ENCODE results near the gene CCNQ. TPM values are rescaled to one million over a fixed set of nuclear protein-coding genes. Genes with fewer than 3 reads are reported as not detected.

Gene CCNQ
- polyA plus RNA-seq, 1 donor (not counting 4 experiments of a cell fraction or from before 2014, with no cell fraction given): 31.1 TPM

DNA sequence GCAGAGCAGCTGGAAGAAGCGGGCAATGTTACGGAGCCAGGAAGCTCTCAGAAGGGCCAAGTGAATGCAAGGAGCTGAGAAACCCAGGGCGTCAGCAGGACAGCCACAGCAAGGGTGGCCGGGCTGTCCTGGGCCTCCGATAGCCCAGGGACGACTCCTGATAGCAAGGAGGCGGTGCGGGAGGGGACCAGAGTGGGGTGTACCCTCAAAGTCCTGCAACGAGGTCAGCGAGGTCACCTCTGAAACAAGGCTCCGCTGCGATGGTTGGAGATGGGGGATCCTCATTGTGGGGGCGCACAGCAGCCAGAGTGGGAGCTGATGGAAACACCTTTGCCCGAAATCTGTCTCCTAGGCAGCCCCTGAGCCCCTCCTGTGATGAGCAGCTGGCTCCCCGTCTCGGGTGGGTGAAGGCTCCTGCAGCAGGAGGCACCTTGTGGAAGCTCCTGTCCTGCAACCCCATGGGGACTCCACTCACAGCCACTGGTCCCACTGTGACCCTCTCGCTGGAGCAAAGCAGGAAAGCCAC, 4.3 kb upstream of the CCNQ start:
- DNase-seq (ENCODE audit: low read depth, low spot score) (no peak), FAIRE-seq (no peak)
- no peak for TF ChIP-seq EZH2 (IDR thresholded peaks at IDR 0.05; ENCODE audit: low read length)
- TF ChIP-seq, protein P1, sequence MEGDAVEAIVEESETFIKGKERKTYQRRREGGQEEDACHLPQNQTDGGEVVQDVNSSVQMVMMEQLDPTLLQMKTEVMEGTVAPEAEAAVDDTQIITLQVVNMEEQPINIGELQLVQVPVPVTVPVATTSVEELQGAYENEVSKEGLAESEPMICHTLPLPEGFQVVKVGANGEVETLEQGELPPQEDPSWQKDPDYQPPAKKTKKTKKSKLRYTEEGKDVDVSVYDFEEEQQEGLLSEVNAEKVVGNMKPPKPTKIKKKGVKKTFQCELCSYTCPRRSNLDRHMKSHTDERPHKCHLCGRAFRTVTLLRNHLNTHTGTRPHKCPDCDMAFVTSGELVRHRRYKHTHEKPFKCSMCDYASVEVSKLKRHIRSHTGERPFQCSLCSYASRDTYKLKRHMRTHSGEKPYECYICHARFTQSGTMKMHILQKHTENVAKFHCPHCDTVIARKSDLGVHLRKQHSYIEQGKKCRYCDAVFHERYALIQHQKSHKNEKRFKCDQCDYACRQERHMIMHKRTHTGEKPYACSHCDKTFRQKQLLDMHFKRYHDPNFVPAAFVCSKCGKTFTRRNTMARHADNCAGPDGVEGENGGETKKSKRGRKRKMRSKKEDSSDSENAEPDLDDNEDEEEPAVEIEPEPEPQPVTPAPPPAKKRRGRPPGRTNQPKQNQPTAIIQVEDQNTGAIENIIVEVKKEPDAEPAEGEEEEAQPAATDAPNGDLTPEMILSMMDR (optimal IDR thresholded peaks at IDR 0.05 in 1 of 3, IDR thresholded peaks at IDR 0.05 in 1 of 3, conservative IDR thresholded peaks at IDR 0.05 in 1 of 3; ENCODE audit: extremely low read depth in 1 of 3, insufficient read depth in 2 of 3, low read length in 3 of 3): no peak
- no peaks in the 10 kb centered on the region for H3K36me3 ChIP-seq (ENCODE audit: control insufficient read depth in 2 of 2, extremely low read depth in 1 of 2, insufficient read depth in 2 of 2, low read length in 2 of 2)
- H3K4me1 ChIP-seq (ENCODE audit: control insufficient read depth, extremely low read depth, insufficient read depth, low read length): peaks cover 12% of the 10 kb centered on the region
- no peaks in the 10 kb centered on the region for H3K9me3 ChIP-seq (ENCODE audit: control insufficient read depth, low read depth, low read length)
- no peaks in the 10 kb centered on the region for H3K27me3 ChIP-seq (ENCODE audit: control insufficient read depth, extremely low read depth, insufficient read depth, low read length)
- H3K4me2 ChIP-seq (ENCODE audit: control insufficient read depth, extremely low read depth, insufficient read depth, low read depth, low read length): no peak overlapping the region
- no peak overlapping the region for H3K4me3 ChIP-seq (ENCODE audit: control insufficient read depth in 2 of 3, extremely low read depth in 1 of 3, insufficient read depth in 2 of 3, low read depth in 1 of 3, low read length in 3 of 3)
- no peak overlapping the region for H2AFZ ChIP-seq (ENCODE audit: control insufficient read depth, low read length)
- H4K20me1 ChIP-seq (ENCODE audit: control insufficient read depth, extremely low read depth, insufficient read depth, low read length): no peaks in the 10 kb centered on the region
- no peak overlapping the region for H3K9ac ChIP-seq (ENCODE audit: control insufficient read depth, extremely low read depth, insufficient read depth, low read length)
- peaks cover 3% of the 10 kb centered on the region for H3K79me2 ChIP-seq (ENCODE audit: control insufficient read depth, insufficient read depth, low read length)
- no peak overlapping the region for H3K27ac ChIP-seq (ENCODE audit: control insufficient read depth, insufficient read depth, low read length)
- dilution Hi-C loops (cut with MboI; ENCODE audit: extremely low pct_ligation_motif_present, low sequenced_read_pairs): no loop called here
- no peaks in the 10 kb centered on the region for H3K9me1 ChIP-seq (ENCODE audit: control insufficient read depth, extremely low read depth, insufficient read depth, low read length)

DNA sequence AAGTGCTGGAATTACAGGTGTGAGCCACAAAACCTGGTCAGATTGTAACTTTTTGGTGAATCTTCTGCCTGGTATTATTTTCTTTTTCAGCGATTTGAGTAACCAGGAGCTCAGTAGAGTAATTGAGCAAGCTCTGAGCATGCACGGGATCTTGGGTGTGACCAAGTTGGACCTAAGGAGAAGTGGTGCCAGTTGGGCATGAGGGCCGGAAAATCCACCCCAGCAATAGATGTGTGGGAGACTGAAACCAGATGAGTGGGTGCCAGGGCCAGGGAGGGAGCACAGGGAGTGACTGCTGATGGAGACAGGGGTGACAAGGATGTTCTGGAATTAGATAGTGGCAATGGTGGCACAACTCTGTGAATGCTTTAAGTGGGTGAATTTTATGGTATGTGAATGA, 3.7 kb upstream of the CCNQ start:
- no peak for DNase-seq (ENCODE audit: low read depth, low spot score)
- H3K36me3 ChIP-seq (ENCODE audit: control insufficient read depth in 2 of 2, extremely low read depth in 1 of 2, insufficient read depth in 2 of 2, low read length in 2 of 2): no peaks in the 10 kb centered on the region
- no peak overlapping the region for H3K9ac ChIP-seq (ENCODE audit: control insufficient read depth, extremely low read depth, insufficient read depth, low read length)
- peaks cover 17% of the 10 kb centered on the region for H3K4me1 ChIP-seq (ENCODE audit: control insufficient read depth, extremely low read depth, insufficient read depth, low read length)
- no peak overlapping the region for H3K4me3 ChIP-seq (ENCODE audit: control insufficient read depth in 2 of 3, extremely low read depth in 1 of 3, insufficient read depth in 2 of 3, low read depth in 1 of 3, low read length in 3 of 3)
- dilution Hi-C loops (cut with MboI; ENCODE audit: extremely low pct_ligation_motif_present, low sequenced_read_pairs): no loop called here
- no peak overlapping the region for H3K4me2 ChIP-seq (ENCODE audit: control insufficient read depth, extremely low read depth, insufficient read depth, low read depth, low read length)
- H2AFZ ChIP-seq (ENCODE audit: control insufficient read depth, low read length): no peak overlapping the region
- H3K27me3 ChIP-seq (ENCODE audit: control insufficient read depth, extremely low read depth, insufficient read depth, low read length): no peaks in the 10 kb centered on the region
- FAIRE-seq: no peak
- no peaks in the 10 kb centered on the region for H3K9me1 ChIP-seq (ENCODE audit: control insufficient read depth, extremely low read depth, insufficient read depth, low read length)
- H3K27ac ChIP-seq (ENCODE audit: control insufficient read depth, insufficient read depth, low read length): no peak overlapping the region
- no peaks in the 10 kb centered on the region for H4K20me1 ChIP-seq (ENCODE audit: control insufficient read depth, extremely low read depth, insufficient read depth, low read length)
- no peaks in the 10 kb centered on the region for H3K9me3 ChIP-seq (ENCODE audit: control insufficient read depth, low read depth, low read length)
- no peak for TF ChIP-seq EZH2 (IDR thresholded peaks at IDR 0.05; ENCODE audit: low read length)
- TF ChIP-seq, protein P1 (optimal IDR thresholded peaks at IDR 0.05 in 1 of 3, IDR thresholded peaks at IDR 0.05 in 1 of 3, conservative IDR thresholded peaks at IDR 0.05 in 1 of 3; ENCODE audit: extremely low read depth in 1 of 3, insufficient read depth in 2 of 3, low read length in 3 of 3): no peak
- peaks cover 8% of the 10 kb centered on the region for H3K79me2 ChIP-seq (ENCODE audit: control insufficient read depth, insufficient read depth, low read length)
